OCI-LY7 (cell line): ENCODE results near the gene TESK1. TPM values are rescaled to one million over a fixed set of nuclear protein-coding genes. Genes with fewer than 3 reads are reported as not detected.
"Not testable (repeated sequence)": the region's sequence is repeated elsewhere in the genome, so short reads cannot be mapped to it uniquely, and the experiment has no call there.

Experiments used
- BruUV-seq: library from RNA; stranded (reverse); fragments of 400-500 nt; replicated peaks from 2 replicates; lab custom pipeline; 2021; lab: Mats Ljungman, UMichigan
- CTCF ChIA-PET: fragments of 300-600 bp; sonication (Branson Sonifier 250); formaldehyde crosslinking; loops from one replicate; lab custom pipeline; 2022; ENCODE audit warnings: antibody characterized with exemption; ENCODE audit not compliant: unreplicated experiment; lab: Charles Lee
- POLR2A ChIA-PET: fragments of 300-600 bp; sonication (Branson Sonifier 250); formaldehyde crosslinking; loops from one replicate; lab custom pipeline; 2022; ENCODE audit warnings: antibody characterized with exemption; lab: Charles Lee
- DNase-seq: peaks from one replicate; pipeline ENCODE4 v3.0.0-alpha.2; 2015; ENCODE audit warnings: low spot score
- H2AFZ ChIP-seq: fragments of 200-600 bp; sonication (generic), shearing (Covaris generic); 2 replicates; pipeline ENCODE4 v1.6.1; 2014; ENCODE audit warnings: mild to moderate bottlenecking, antibody characterized with exemption, low read length, moderate library complexity
- H3K27ac ChIP-seq: fragments of 200-600 bp; sonication (generic); 2 replicates; pipeline ENCODE4 v1.5.1; 2014; ENCODE audit warnings: mixed run types, low read depth, mild to moderate bottlenecking, moderate library complexity, low read length, inconsistent platforms; ENCODE audit not compliant: poor library complexity, severe bottlenecking
- H3K36me3 ChIP-seq: fragments of 200-600 bp; sonication (generic); 2 replicates; pipeline ENCODE4 v1.6.1; 2014; ENCODE audit warnings: mild to moderate bottlenecking, antibody characterized with exemption, low read length, moderate library complexity, mixed read lengths; ENCODE audit not compliant: insufficient read depth
- H3K4me1 ChIP-seq: fragments of 200-600 bp; sonication (generic); 2 replicates; pipeline ENCODE4 v1.5.1; 2014; ENCODE audit warnings: mild to moderate bottlenecking, low read length; ENCODE audit not compliant: insufficient read depth, poor library complexity, severe bottlenecking
- H3K4me2 ChIP-seq: fragments of 200-600 bp; sonication (generic); 2 replicates; pipeline ENCODE4 v1.6.1; 2014; ENCODE audit warnings: mild to moderate bottlenecking, low read length
- H3K4me3 ChIP-seq: fragments of 200-600 bp; sonication (generic); 2 replicates; pipeline ENCODE4 v1.5.1; 2014; ENCODE audit warnings: mild to moderate bottlenecking, low read depth, low read length; ENCODE audit not compliant: poor library complexity, severe bottlenecking
- H3K79me2 ChIP-seq: fragments of 200-600 bp; sonication (generic); 2 replicates; pipeline ENCODE4 v1.6.1; 2016; ENCODE audit warnings: low read depth, mild to moderate bottlenecking, low read length, moderate library complexity, mixed read lengths; ENCODE audit not compliant: insufficient read depth
- H3K9me2 ChIP-seq: fragments of 200-600 bp; sonication (generic); 2 replicates; pipeline ENCODE4 v1.6.1; 2016; ENCODE audit warnings: mild to moderate bottlenecking, low read length, mixed read lengths; ENCODE audit not compliant: insufficient read depth
- H3K9me3 ChIP-seq: fragments of 200-600 bp; sonication (generic); 2 replicates; pipeline ENCODE4 v1.6.1; 2014; ENCODE audit warnings: mild to moderate bottlenecking, mixed run types, low read length, mixed read lengths
- H4K20me1 ChIP-seq: fragments of 200-600 bp; sonication (generic); 2 replicates; pipeline ENCODE4 v1.6.1; 2014; ENCODE audit warnings: mild to moderate bottlenecking, antibody characterized with exemption, low read length, moderate library complexity, mixed read lengths; ENCODE audit not compliant: insufficient read depth
- EZH2phosphoT487 ChIP-seq: fragments of 200-600 bp; sonication (generic); IDR thresholded peaks from 2 replicates; pipeline ENCODE4 v1.6.1; 2018; ENCODE audit warnings: low read depth, borderline replicate concordance, mild to moderate bottlenecking, mixed run types, antibody characterized with exemption, low read length, moderate library complexity, mixed read lengths
- intact Hi-C: fragments of 100-400 bp; cut with micrococcal nuclease; formaldehyde crosslinking; loops from one replicate; pipeline ENCODE4 v1.10.0; 2022; ENCODE audit not compliant: unreplicated experiment
- total RNA-seq, 2 experiments: library from RNA; depleted of rRNA in 1 of 2; stranded (reverse); fragments of >200 nt in 1 of 2; shearing (Covaris generic) in 1 of 2; gene quantifications; 2 replicates each; pipeline ENCODE4 v1.2.3, GENCODE V29; 2014 to 2022
- TF ChIP-seq, protein P1 (sequence below): fragments of 200-600 bp; sonication (generic); conservative IDR thresholded peaks from 2 replicates; pipeline ENCODE4 v1.5.1; 2014; ENCODE audit warnings: mild to moderate bottlenecking, antibody characterized with exemption, low read length, moderate library complexity, mixed read lengths

The TESK1 gene
- total RNA-seq, 2 experiments from 2014 or later = 15.0 to 42.2 TPM

DNA sequence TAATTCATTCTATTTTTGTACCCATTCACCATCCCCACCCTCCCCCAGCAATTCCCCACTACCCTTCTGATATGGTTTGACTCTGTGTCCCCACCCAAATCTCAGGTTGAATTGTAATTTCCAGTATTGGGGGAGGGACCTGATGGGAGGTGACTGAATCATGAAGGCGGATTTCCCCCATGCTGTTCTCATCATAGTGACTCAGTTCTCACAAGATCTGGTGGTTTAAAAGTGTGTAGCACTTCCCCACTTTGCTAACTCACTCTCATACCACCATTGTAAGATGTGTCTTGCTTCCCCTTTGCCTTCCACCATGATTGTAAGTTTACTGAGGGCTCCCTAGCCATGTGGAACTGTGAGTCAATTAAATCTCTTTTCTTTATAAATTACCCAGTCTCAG lies 25.9 kb upstream of the TESK1 start:
- Histone ChIP-seq H3K4me2 (no peak overlapping the region), H3K9me2 (no peaks in the 10 kb centered on the region), H4K20me1 (no peaks in the 10 kb centered on the region), H3K4me3 (no peak overlapping the region), H3K79me2 (no peaks in the 10 kb centered on the region), H3K36me3 (no peaks in the 10 kb centered on the region), H2AFZ (no peak overlapping the region), H3K9me3 (no peaks in the 10 kb centered on the region), H3K27ac (no peak overlapping the region), H3K4me1 (no peaks in the 10 kb centered on the region)
- POLR2A ChIA-PET = interaction anchor here (0.5 kb wide), 1 partner anchor 103 kb away, joined by 4 read pairs; no protein-coding TSS in a partner anchor
- CTCF ChIA-PET = no interaction called here
- no peak for DNase-seq
- intact Hi-C loops = no loop called here
- no TSS peak for BruUV-seq
- TF ChIP-seq EZH2phosphoT487 = no peak
- TF ChIP-seq, protein P1, sequence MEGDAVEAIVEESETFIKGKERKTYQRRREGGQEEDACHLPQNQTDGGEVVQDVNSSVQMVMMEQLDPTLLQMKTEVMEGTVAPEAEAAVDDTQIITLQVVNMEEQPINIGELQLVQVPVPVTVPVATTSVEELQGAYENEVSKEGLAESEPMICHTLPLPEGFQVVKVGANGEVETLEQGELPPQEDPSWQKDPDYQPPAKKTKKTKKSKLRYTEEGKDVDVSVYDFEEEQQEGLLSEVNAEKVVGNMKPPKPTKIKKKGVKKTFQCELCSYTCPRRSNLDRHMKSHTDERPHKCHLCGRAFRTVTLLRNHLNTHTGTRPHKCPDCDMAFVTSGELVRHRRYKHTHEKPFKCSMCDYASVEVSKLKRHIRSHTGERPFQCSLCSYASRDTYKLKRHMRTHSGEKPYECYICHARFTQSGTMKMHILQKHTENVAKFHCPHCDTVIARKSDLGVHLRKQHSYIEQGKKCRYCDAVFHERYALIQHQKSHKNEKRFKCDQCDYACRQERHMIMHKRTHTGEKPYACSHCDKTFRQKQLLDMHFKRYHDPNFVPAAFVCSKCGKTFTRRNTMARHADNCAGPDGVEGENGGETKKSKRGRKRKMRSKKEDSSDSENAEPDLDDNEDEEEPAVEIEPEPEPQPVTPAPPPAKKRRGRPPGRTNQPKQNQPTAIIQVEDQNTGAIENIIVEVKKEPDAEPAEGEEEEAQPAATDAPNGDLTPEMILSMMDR = no peak

DNA sequence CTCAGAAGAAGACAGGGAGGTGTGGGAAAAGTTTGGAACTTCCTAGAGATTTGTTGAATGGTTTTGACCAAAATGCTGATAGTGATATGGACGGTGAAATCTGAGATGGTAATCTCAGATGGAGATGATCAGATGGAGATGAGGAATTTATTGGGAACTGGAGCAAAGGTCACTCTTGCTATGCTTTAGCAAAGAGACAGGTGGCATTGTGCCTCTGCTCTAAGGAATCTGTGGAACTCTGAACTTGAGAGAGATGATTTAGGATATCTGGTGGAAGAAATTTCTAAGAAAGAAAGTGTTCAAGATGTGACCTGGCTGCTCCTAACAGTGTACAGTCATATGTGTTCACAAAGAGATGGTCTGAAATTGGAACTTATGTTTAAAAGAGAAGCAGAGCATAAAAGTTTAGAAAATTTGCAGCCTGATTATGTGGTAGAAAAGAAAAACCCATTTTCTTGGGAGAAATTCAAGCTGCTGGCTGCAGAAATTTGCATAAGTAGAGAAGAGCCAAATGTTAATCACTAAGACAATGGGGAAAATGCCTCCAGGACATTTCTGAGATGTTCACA lies 25.3 kb upstream of the TESK1 start:
- intact Hi-C loops, H3K79me2 ChIP-seq, CTCF ChIA-PET, H3K27ac ChIP-seq, H2AFZ ChIP-seq, DNase-seq, H4K20me1 ChIP-seq, H3K9me3 ChIP-seq, H3K36me3 ChIP-seq, H3K9me2 ChIP-seq, H3K4me2 ChIP-seq, BruUV-seq, H3K4me3 ChIP-seq, H3K4me1 ChIP-seq: not testable (repeated sequence)
- POLR2A ChIA-PET = interaction anchor here (0.7 kb wide), 1 partner anchor 36 kb away, joined by 3 read pairs; no protein-coding TSS in a partner anchor

DNA sequence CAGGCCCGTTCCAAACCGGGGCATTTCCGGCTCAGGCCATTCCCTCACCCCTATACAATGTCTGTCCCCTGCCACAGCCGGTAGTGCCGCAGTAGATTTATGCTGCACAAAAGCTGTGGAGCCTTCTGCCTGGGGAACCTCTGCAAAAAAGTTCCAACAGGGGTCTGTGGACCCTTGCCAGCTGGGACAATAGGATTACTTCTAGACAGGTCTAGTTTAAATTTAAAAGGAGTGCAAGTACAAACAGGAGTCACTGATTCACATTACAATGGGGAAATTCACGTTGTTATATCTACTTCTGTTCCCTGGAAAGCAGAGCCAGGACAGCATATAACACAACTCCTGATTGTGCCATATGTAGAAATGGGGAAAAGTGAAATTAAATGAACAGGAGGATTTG lies 21.5 kb upstream of the TESK1 start:
- H3K79me2 ChIP-seq, H3K4me2 ChIP-seq, H3K4me1 ChIP-seq, H3K9me2 ChIP-seq, H4K20me1 ChIP-seq, H3K9me3 ChIP-seq, H3K4me3 ChIP-seq, H2AFZ ChIP-seq, CTCF ChIA-PET, DNase-seq, H3K27ac ChIP-seq, H3K36me3 ChIP-seq, intact Hi-C loops, BruUV-seq: not testable (repeated sequence)
- POLR2A ChIA-PET = interaction anchor here (0.7 kb wide), 1 partner anchor 451 kb away, joined by 4 read pairs; no protein-coding TSS in a partner anchor

DNA sequence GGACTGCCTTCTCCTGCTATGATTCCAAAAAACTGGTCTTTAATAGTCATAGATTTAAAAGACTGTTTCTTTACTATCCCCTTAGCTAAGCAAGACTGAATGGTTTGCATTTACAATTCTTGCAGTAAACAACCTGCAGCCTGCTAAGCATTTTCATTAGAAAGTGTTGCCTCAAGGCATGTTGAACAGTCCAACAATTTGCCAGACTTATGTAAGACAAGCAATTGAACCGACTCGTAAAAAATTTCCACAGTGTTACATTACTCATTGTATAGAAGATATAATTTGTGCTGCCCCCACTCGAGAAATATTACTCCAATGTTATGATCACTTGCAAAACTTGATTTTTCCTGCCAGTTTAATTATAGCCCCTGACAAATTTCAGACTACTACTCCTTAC lies 20.4 kb upstream of the TESK1 start:
- POLR2A ChIA-PET, H3K36me3 ChIP-seq, H3K4me2 ChIP-seq, H3K4me3 ChIP-seq, intact Hi-C loops, DNase-seq, H4K20me1 ChIP-seq, BruUV-seq, H3K9me3 ChIP-seq, H3K79me2 ChIP-seq, H3K9me2 ChIP-seq, H2AFZ ChIP-seq, H3K27ac ChIP-seq, H3K4me1 ChIP-seq: not testable (repeated sequence)
- CTCF ChIA-PET = interaction anchor here (0.6 kb wide), 1 partner anchor 27 kb away, joined by 3 read pairs; no protein-coding TSS in a partner anchor

DNA sequence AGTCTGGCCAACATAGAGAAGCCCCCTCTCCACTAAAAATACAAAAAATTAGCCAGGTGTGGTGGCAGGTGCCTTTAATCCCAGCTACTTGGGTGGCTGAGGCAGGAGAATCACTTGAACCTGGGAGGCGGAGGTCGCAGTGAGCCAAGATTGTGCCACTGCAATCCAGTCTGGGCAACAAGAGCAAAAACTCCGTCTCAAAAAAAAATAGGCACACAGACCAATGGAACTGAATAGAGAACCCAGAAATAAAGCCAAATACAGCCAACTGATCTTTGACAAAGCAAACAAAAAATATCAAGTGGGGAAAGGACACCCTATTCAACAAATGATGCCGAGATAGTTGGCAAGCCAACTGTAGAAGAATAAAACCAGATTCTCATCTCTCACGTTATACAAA lies 16.6 kb upstream of the TESK1 start:
- CTCF ChIA-PET, DNase-seq, H4K20me1 ChIP-seq, H3K4me2 ChIP-seq, H3K79me2 ChIP-seq, H2AFZ ChIP-seq, H3K4me1 ChIP-seq, H3K36me3 ChIP-seq, H3K4me3 ChIP-seq, BruUV-seq, H3K27ac ChIP-seq, intact Hi-C loops, H3K9me2 ChIP-seq: not testable (repeated sequence)
- peaks cover 12% of the 10 kb centered on the region for H3K9me3 ChIP-seq
- POLR2A ChIA-PET = interaction anchor here (0.7 kb wide), 1 partner anchor 18 kb away, joined by 3 read pairs; no protein-coding TSS in a partner anchor
